ENCODE measurements around the gene RTL10. TPM values are rescaled to one million over a fixed set of nuclear protein-coding genes. Genes with fewer than 3 reads are reported as not detected.

The RTL10 gene
- total and polyA plus RNA-seq, 2 of the 13 experiments (the other 11 are each of a cell fraction or from before 2014, with no cell fraction given): 14.1 to 15.8 TPM

DNA sequence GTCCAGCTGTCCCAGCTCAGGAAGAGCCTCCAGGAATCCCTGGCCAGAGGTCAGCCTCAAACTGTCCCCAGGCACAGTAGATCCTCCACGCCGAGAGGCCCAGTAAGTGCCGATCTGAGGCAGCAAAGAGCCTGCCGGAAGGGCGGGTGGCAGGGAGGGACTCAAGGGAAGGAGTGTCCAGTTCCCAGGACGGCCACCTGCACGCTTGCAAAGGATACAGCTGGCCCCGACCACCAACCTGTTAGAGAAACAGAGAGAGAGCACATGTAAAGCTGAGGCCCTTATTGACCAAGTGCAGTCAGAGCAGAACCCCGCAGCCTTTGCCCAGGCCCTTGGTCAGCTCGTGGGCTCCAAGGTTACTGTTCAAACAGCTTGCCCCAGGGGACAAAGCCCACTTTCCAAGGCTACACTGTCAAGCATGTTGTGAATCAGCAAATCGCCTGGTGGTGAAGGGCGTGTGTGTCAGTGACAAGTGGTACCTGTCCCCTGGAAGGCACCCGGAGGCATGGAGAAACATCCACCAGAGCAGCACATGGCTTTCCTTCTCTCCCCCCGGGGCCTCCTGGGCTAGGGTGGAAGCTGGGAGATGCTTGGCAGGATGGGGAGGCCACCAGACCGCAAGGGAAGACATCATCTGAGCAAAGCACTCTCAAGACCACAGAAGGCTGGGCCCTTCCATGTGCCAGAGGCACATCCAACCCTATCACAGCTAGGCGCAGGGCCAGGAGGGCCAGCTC lies 44.3 kb upstream of the RTL10 start (continued):
- TF ChIP-seq, protein P1, sequence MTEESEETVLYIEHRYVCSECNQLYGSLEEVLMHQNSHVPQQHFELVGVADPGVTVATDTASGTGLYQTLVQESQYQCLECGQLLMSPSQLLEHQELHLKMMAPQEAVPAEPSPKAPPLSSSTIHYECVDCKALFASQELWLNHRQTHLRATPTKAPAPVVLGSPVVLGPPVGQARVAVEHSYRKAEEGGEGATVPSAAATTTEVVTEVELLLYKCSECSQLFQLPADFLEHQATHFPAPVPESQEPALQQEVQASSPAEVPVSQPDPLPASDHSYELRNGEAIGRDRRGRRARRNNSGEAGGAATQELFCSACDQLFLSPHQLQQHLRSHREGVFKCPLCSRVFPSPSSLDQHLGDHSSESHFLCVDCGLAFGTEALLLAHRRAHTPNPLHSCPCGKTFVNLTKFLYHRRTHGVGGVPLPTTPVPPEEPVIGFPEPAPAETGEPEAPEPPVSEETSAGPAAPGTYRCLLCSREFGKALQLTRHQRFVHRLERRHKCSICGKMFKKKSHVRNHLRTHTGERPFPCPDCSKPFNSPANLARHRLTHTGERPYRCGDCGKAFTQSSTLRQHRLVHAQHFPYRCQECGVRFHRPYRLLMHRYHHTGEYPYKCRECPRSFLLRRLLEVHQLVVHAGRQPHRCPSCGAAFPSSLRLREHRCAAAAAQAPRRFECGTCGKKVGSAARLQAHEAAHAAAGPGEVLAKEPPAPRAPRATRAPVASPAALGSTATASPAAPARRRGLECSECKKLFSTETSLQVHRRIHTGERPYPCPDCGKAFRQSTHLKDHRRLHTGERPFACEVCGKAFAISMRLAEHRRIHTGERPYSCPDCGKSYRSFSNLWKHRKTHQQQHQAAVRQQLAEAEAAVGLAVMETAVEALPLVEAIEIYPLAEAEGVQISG (CRISPR knock-in tag; IDR thresholded peaks at IDR 0.05): peak; percentile 26; the same call in 1 of the 2 replicates
- TF ChIP-seq ZFP36L2 (CRISPR knock-in tag; IDR thresholded peaks at IDR 0.05) (no peak), MED1 (CRISPR knock-in tag; IDR thresholded peaks at IDR 0.05) (peak; percentile 64), SRF (IDR thresholded peaks at IDR 0.05; ENCODE audit: low read depth, low read length) (no peak), CREB1 (IDR thresholded peaks at IDR 0.05) (no peak), CREB1 (CRISPR knock-in tag; IDR thresholded peaks at IDR 0.05) (no peak), HOXA7 (CRISPR knock-in tag; IDR thresholded peaks at IDR 0.05) (no peak), NAIF1 (CRISPR knock-in tag; IDR thresholded peaks at IDR 0.05; ENCODE audit: borderline replicate concordance) (no peak), HMGA1 (CRISPR knock-in tag; conservative IDR thresholded peaks at IDR 0.05) (no peak), SP2 (CRISPR knock-in tag; IDR thresholded peaks at IDR 0.05) (no peak), ZSCAN12 (CRISPR knock-in tag; IDR thresholded peaks at IDR 0.05) (no peak), ZNF3 (CRISPR knock-in tag; IDR thresholded peaks at IDR 0.05) (no peak), MED8 (CRISPR knock-in tag; IDR thresholded peaks at IDR 0.05; ENCODE audit: insufficient replicate concordance) (no peak), SMARCC2 (IDR thresholded peaks at IDR 0.05) (no peak), ZNF878 (CRISPR knock-in tag; IDR thresholded peaks at IDR 0.05) (no peak), ZNF382 (CRISPR knock-in tag; IDR thresholded peaks at IDR 0.05; ENCODE audit: borderline replicate concordance) (no peak)
- TF ChIP-seq, protein P2, sequence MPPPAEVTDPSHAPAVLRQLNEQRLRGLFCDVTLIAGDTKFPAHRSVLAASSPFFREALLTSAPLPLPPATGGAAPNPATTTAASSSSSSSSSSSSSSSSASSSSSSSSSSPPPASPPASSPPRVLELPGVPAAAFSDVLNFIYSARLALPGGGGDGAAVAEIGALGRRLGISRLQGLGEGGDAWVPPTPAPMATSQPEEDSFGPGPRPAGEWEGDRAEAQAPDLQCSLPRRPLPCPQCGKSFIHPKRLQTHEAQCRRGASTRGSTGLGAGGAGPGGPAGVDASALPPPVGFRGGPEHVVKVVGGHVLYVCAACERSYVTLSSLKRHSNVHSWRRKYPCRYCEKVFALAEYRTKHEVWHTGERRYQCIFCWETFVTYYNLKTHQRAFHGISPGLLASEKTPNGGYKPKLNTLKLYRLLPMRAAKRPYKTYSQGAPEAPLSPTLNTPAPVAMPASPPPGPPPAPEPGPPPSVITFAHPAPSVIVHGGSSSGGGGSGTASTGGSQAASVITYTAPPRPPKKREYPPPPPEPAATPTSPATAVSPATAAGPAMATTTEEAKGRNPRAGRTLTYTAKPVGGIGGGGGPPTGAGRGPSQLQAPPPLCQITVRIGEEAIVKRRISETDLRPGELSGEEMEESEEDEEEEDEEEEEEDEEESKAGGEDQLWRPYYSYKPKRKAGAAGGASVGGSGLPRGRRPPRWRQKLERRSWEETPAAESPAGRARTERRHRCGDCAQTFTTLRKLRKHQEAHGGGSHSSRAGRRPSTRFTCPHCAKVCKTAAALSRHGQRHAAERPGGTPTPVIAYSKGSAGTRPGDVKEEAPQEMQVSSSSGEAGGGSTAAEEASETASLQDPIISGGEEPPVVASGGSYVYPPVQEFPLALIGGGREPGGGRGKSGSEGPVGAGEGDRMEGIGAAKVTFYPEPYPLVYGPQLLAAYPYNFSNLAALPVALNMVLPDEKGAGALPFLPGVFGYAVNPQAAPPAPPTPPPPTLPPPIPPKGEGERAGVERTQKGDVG (CRISPR knock-in tag; IDR thresholded peaks at IDR 0.05; ENCODE audit: borderline replicate concordance): no peak
- TF ChIP-seq, protein P3, sequence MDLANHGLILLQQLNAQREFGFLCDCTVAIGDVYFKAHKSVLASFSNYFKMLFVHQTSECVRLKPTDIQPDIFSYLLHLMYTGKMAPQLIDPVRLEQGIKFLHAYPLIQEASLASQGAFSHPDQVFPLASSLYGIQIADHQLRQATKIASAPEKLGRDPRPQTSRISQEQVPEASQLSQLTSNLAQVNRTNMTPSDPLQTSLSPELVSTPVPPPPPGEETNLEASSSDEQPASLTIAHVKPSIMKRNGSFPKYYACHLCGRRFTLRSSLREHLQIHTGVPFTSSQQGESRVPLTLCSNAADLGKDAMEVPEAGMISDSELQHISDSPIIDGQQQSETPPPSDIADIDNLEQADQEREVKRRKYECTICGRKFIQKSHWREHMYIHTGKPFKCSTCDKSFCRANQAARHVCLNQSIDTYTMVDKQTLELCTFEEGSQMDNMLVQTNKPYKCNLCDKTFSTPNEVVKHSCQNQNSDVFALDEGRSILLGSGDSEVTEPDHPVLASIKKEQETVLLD (CRISPR knock-in tag; IDR thresholded peaks at IDR 0.05; ENCODE audit: low read depth): no peak
- TF ChIP-seq, protein P4, sequence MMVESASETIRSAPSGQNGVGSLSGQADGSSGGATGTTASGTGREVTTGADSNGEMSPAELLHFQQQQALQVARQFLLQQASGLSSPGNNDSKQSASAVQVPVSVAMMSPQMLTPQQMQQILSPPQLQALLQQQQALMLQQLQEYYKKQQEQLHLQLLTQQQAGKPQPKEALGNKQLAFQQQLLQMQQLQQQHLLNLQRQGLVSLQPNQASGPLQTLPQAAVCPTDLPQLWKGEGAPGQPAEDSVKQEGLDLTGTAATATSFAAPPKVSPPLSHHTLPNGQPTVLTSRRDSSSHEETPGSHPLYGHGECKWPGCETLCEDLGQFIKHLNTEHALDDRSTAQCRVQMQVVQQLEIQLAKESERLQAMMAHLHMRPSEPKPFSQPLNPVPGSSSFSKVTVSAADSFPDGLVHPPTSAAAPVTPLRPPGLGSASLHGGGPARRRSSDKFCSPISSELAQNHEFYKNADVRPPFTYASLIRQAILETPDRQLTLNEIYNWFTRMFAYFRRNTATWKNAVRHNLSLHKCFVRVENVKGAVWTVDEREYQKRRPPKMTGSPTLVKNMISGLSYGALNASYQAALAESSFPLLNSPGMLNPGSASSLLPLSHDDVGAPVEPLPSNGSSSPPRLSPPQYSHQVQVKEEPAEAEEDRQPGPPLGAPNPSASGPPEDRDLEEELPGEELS (CRISPR knock-in tag; IDR thresholded peaks at IDR 0.05): no peak; the same call in 1 of the 2 replicates
- TF ChIP-seq, protein P5, sequence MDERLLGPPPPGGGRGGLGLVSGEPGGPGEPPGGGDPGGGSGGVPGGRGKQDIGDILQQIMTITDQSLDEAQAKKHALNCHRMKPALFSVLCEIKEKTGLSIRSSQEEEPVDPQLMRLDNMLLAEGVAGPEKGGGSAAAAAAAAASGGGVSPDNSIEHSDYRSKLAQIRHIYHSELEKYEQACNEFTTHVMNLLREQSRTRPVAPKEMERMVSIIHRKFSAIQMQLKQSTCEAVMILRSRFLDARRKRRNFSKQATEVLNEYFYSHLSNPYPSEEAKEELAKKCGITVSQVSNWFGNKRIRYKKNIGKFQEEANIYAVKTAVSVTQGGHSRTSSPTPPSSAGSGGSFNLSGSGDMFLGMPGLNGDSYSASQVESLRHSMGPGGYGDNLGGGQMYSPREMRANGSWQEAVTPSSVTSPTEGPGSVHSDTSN (CRISPR knock-in tag; IDR thresholded peaks at IDR 0.05): 0 out of 2 replicates have a peak, but pooled peaks have one; percentile 9

Measured in HepG2 (cell line).